ENCODE measurements around the gene MET. TPM values are rescaled to one million over a fixed set of nuclear protein-coding genes. Genes with fewer than 3 reads are reported as not detected.

Gene MET
- total RNA-seq, 1 experiment from 2014 or later, result 200 TPM

GRCh38 chr7:116790025-116790424, 118.0 kb downstream of the MET start:
- POLR2A ChIA-PET, result no interaction called here
- RAD21 ChIA-PET (ENCODE audit: low non-redundant PET in 1 of 2, low total read pairs in 2 of 2, uncharacterized antibody in 2 of 2, unreplicated experiment in 2 of 2), result no interaction called here
- peaks cover 24 to 77% of the 10 kb centered on the region in 2 experiments for H3K36me3 ChIP-seq (ENCODE audit: control insufficient read depth in 1 of 2, insufficient read depth in 2 of 2, low read length in 2 of 2)
- no peak overlapping the region for H3K4me2 ChIP-seq (ENCODE audit: low read length)
- H4K20me1 ChIP-seq (ENCODE audit: insufficient read depth), result no peaks in the 10 kb centered on the region
- no peaks in the 10 kb centered on the region for H3K27me3 ChIP-seq (ENCODE audit: insufficient read depth, low read length)
- ATAC-seq (no peak), DNase-seq (ENCODE audit: low read depth, low spot score) (no peak)
- no peaks in the 10 kb centered on the region for H3K9me2 ChIP-seq (ENCODE audit: insufficient read depth)
- H3K9ac ChIP-seq (ENCODE audit: low read length), result no peak overlapping the region
- no peak for TF ChIP-seq RAD21 (IDR thresholded peaks at IDR 0.05; ENCODE audit: low read depth)
- no peak for TF ChIP-seq EGR1 (IDR thresholded peaks at IDR 0.05; ENCODE audit: low read depth)
- TF ChIP-seq REST (IDR thresholded peaks at IDR 0.05; ENCODE audit: low read depth), result no peak
- TF ChIP-seq SIN3A (IDR thresholded peaks at IDR 0.05; ENCODE audit: low read depth), result no peak
- TF ChIP-seq EZH2phosphoT487 (IDR thresholded peaks at IDR 0.05; ENCODE audit: borderline replicate concordance), result no peak
- TF ChIP-seq ZNF274 (IDR thresholded peaks at IDR 0.05; ENCODE audit: low read depth, low read length), result no peak
- no peak for TF ChIP-seq JUND (IDR thresholded peaks at IDR 0.05)
- no peak for TF ChIP-seq TCF7L2 (IDR thresholded peaks at IDR 0.05; ENCODE audit: borderline replicate concordance, extremely low read depth, insufficient read depth, insufficient read length)
- no peak for TF ChIP-seq CEBPB (IDR thresholded peaks at IDR 0.05; ENCODE audit: low read depth)
- no peak for TF ChIP-seq FOSL1 (IDR thresholded peaks at IDR 0.05; ENCODE audit: low read depth)
- no peak for TF ChIP-seq ZBTB33 (IDR thresholded peaks at IDR 0.05; ENCODE audit: extremely low read depth, insufficient replicate concordance, low read length)
- TF ChIP-seq YY1 (IDR thresholded peaks at IDR 0.05; ENCODE audit: extremely low read depth, insufficient replicate concordance, low read depth, low read length), result no peak
- no peak for TF ChIP-seq ELF1 (IDR thresholded peaks at IDR 0.05; ENCODE audit: borderline replicate concordance, low read depth)
- TF ChIP-seq ATF3 (IDR thresholded peaks at IDR 0.05), result no peak
- TF ChIP-seq SRF (IDR thresholded peaks at IDR 0.05; ENCODE audit: low read depth), result no peak
- no peak for TF ChIP-seq ZFX (IDR thresholded peaks at IDR 0.05)
- TF ChIP-seq CBX3 (IDR thresholded peaks at IDR 0.05; ENCODE audit: low read depth), result no peak
- peaks cover 34% of the 10 kb centered on the region; the same call in 1 of the 2 replicates for H3K79me2 ChIP-seq (ENCODE audit: insufficient read depth, low read length)
- CTCF ChIA-PET, result no interaction called here
- H3K4me1 ChIP-seq (ENCODE audit: control insufficient read depth in 1 of 2, insufficient read depth in 2 of 2, low read length in 2 of 2), result peaks cover 2 to 18% of the 10 kb centered on the region in 2 experiments; a peak in 3 of 4 replicates
- no peak overlapping the region for H3K27ac ChIP-seq (ENCODE audit: low read depth, low read length)
- no TSS peak for BruUV-seq (replicated peaks)
- H2AFZ ChIP-seq (ENCODE audit: low read depth, low read length, poor library complexity, severe bottlenecking), result no peak overlapping the region
- intact Hi-C loops (cut with micrococcal nuclease), result no loop called here
- H3K4me3 ChIP-seq (replicated peaks in 1 of 2; ENCODE audit: low read depth in 1 of 2, low read length in 2 of 2), result no peak overlapping the region
- no peaks in the 10 kb centered on the region for H3K9me3 ChIP-seq (ENCODE audit: control insufficient read depth in 1 of 2, insufficient read depth in 1 of 2, low read depth in 1 of 2, low read length in 2 of 2)

Measured in HCT116 (cell line).